H1 (cell line): ENCODE results near the gene ABHD1. TPM values are rescaled to one million over a fixed set of nuclear protein-coding genes. Genes with fewer than 3 reads are reported as not detected.

Experiments used
- ATF2 ChIP-seq: IDR thresholded peaks from 2 replicates; pipeline ENCODE4 v1.6.1; 2012; ENCODE audit warnings: low read length, inconsistent platforms
- ATF3 ChIP-seq: IDR thresholded peaks from 2 replicates; pipeline ENCODE4 v1.6.1; 2011; ENCODE audit warnings: low read depth, mild to moderate bottlenecking, low read length; ENCODE audit not compliant: insufficient read depth
- BRCA1 ChIP-seq: IDR thresholded peaks from 2 replicates; pipeline ENCODE4 v1.6.1; 2012; ENCODE audit warnings: low read depth, low read length, improper control_type of control experiment
- EZH2 ChIP-seq: fragments of 200-600 bp; sonication (generic); IDR thresholded peaks from 2 replicates; pipeline ENCODE4 v1.7.1; 2012; ENCODE audit warnings: low read depth, mild to moderate bottlenecking, moderate library complexity, low read length, inconsistent platforms; ENCODE audit not compliant: severe bottlenecking
- FOSL1 ChIP-seq: IDR thresholded peaks from 2 replicates; pipeline ENCODE4 v1.6.1; 2011; ENCODE audit warnings: mild to moderate bottlenecking, low read depth, low read length, moderate library complexity; ENCODE audit not compliant: insufficient read depth
- HDAC2 ChIP-seq, 2 experiments: fragments of 300-600 bp in 1 of 2; sonication (generic) in 1 of 2; IDR thresholded peaks; 2 replicates each; pipeline ENCODE4 v1.6.1; 2011 to 2012; ENCODE audit warnings: low read depth in 2 of 2, low read length in 2 of 2, mild to moderate bottlenecking in 2 of 2, moderate library complexity in 2 of 2, borderline replicate concordance in 1 of 2, inconsistent platforms in 1 of 2
- HDAC6 ChIP-seq: IDR thresholded peaks from one replicate; pipeline ENCODE4 v1.7.1; 2012; ENCODE audit warnings: low read depth, mild to moderate bottlenecking, inconsistent platforms, low read length, moderate library complexity
- KDM4A ChIP-seq: IDR thresholded peaks from one replicate; pipeline ENCODE4 v1.7.1; 2012; ENCODE audit warnings: low read depth, mild to moderate bottlenecking, moderate library complexity, low read length, inconsistent platforms; ENCODE audit not compliant: severe bottlenecking
- KDM5A ChIP-seq: fragments of 200-600 bp; IDR thresholded peaks from 2 replicates; pipeline ENCODE4 v1.7.1; 2012; ENCODE audit warnings: mild to moderate bottlenecking, low read length, inconsistent platforms, mixed read lengths
- MAFK ChIP-seq: IDR thresholded peaks from 2 replicates; pipeline ENCODE4 v1.6.1; 2012; ENCODE audit warnings: low read depth, mild to moderate bottlenecking, improper control_type of control experiment, low read length
- PHF8 ChIP-seq: fragments of 200-600 bp; sonication (generic); conservative IDR thresholded peaks from 2 replicates; pipeline ENCODE4 v1.7.1; 2012; ENCODE audit warnings: low read depth, mild to moderate bottlenecking, inconsistent platforms, low read length, moderate library complexity
- POLR2AphosphoS5 ChIP-seq: IDR thresholded peaks from 2 replicates; pipeline ENCODE4 v1.6.1; 2011; ENCODE audit warnings: low read depth, low read length
- RAD21 ChIP-seq, 2 experiments: IDR thresholded peaks in 1 of 2; conservative IDR thresholded peaks in 1 of 2; 2 replicates each; pipeline ENCODE4 v1.6.1; 2011; ENCODE audit warnings: low read depth in 2 of 2, low read length in 2 of 2, improper control_type of control experiment in 1 of 2, inconsistent platforms in 1 of 2, mild to moderate bottlenecking in 1 of 2, moderate library complexity in 1 of 2
- RBBP5 ChIP-seq: IDR thresholded peaks from 2 replicates; pipeline ENCODE4 v1.7.1; 2012; ENCODE audit warnings: low read depth, mild to moderate bottlenecking, inconsistent platforms, low read length, moderate library complexity, borderline replicate concordance
- RXRA ChIP-seq: IDR thresholded peaks from 2 replicates; pipeline ENCODE4 v1.6.1; 2011; ENCODE audit warnings: low read depth, mild to moderate bottlenecking, low read length, moderate library complexity; ENCODE audit not compliant: insufficient read depth
- SP1 ChIP-seq: IDR thresholded peaks from 2 replicates; pipeline ENCODE4 v1.6.1; 2011; ENCODE audit warnings: low read depth, low read length
- SUZ12 ChIP-seq: fragments of 200-600 bp; sonication (generic); IDR thresholded peaks from 2 replicates; pipeline ENCODE4 v1.6.1; 2012; ENCODE audit warnings: mild to moderate bottlenecking, inconsistent platforms, low read length, moderate library complexity, mixed read lengths
- YY1 ChIP-seq: IDR thresholded peaks from 2 replicates; pipeline ENCODE4 v1.6.1; 2011; ENCODE audit warnings: low read depth, mild to moderate bottlenecking, low read length
- polyA plus RNA-seq, 7 experiments: library from polyadenylated mRNA; depleted of rRNA in 3 of 7; stranded (reverse) in 5 of 7; unstranded in 2 of 7; fragments of >200 nt in 5 of 7; fragments of 200-250 nt in 2 of 7; gene quantifications; 1 replicate in 5 of 7; 2 replicates in 1 of 7; 4 replicates in 1 of 7; pipeline versions ENCODE4 v1.2.1 to v1.2.3, GENCODE V29; 2011 to 2013; ENCODE audit warnings: missing spikeins in 2 of 7, mixed read lengths in 2 of 7
- total RNA-seq: library from RNA; stranded (reverse); fragmentation: NEBNext Ultra II Directional; extraction: Animal tissue kit (Norgen Biotek cat#: 25700); gene quantifications from 2 replicates; pipeline ENCODE4 v1.2.1, GENCODE V29; 2021

Gene ABHD1
- total and polyA plus RNA-seq, 2 of the 8 experiments (the other 6 are each of a cell fraction or from before 2014, with no cell fraction given), result 0.20 to 1.1 TPM

- TF ChIP-seq FOSL1 (0 out of 2 replicates have a peak, but pooled peaks have one; percentile 10), SUZ12 (no peak; the same call in 1 of the 2 replicates), RAD21 (IDR thresholded peaks at IDR 0.05 in 1 of 2, conservative IDR thresholded peaks at IDR 0.05 in 1 of 2; ENCODE audit: low read depth in 2 of 2, low read length in 2 of 2) (peak; percentile 32 to 48), POLR2AphosphoS5 (peak; percentile 38; the same call in 1 of the 2 replicates), KDM4A (peak; percentile 68), MAFK (no peak), BRCA1 (no peak), YY1 (no peak; the same call in 1 of the 2 replicates), RXRA (no peak), EZH2 (no peak), SP1 (no peak), KDM5A (no peak), HDAC2 (IDR thresholded peaks at IDR 0.05; ENCODE audit: borderline replicate concordance in 1 of 2, low read depth in 2 of 2, low read length in 2 of 2) (peak; percentile 65 to 97; a peak in 3 of 4 replicates), ATF3 (peak; percentile 30; the same call in 1 of the 2 replicates), PHF8 (peak; percentile 20; the same call in 1 of the 2 replicates), HDAC6 (no peak), RBBP5 (peak; percentile 59; the same call in 1 of the 2 replicates), ATF2 (no peak)
- TF ChIP-seq, all 59 proteins: peak for 22
These were observed 37.4 kb upstream of the ABHD1 start (continued) for GRCh38 chr2:27086090-27086723.
